SK-N-SH (cell line): Measurements from ENCODE around the gene HYAL2.

Source experiments
- NRF1 ChIP-seq: IDR thresholded peaks from 2 replicates; pipeline ENCODE4 v1.6.1; 2012; ENCODE audit warnings: low read depth, mild to moderate bottlenecking, low read length
- SIN3A ChIP-seq: IDR thresholded peaks from 2 replicates; pipeline ENCODE4 v1.6.1; 2012; ENCODE audit warnings: low read depth, mild to moderate bottlenecking, low read length, moderate library complexity, borderline replicate concordance
- TF ChIP-seq, protein P1 (sequence below): fragments of 200-600 bp; sonication (generic); IDR thresholded peaks from 2 replicates; pipeline ENCODE4 v1.6.1; 2017; ENCODE audit warnings: antibody characterized with exemption, mild to moderate bottlenecking, moderate library complexity

DNA sequence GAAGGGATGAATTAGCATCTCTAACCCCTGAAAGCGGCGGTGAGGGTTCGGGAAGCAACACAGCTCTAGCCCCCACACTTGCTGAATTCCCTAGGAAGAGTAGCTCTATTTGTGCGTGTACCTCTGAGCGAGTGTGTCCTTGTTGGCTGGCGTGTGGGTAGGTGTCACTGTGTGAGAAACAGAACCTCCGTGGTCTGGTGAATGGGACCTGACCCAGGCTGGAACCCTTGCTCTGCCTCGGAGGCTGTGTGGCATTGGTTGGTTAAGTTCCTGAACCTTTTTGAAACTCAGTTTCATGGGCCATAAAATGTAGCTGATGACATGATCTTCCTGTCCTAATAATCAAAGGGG, 37.2 kb upstream of the HYAL2 start:
- no peak for TF ChIP-seq NRF1
- no peak for TF ChIP-seq SIN3A
- TF ChIP-seq, protein P1, sequence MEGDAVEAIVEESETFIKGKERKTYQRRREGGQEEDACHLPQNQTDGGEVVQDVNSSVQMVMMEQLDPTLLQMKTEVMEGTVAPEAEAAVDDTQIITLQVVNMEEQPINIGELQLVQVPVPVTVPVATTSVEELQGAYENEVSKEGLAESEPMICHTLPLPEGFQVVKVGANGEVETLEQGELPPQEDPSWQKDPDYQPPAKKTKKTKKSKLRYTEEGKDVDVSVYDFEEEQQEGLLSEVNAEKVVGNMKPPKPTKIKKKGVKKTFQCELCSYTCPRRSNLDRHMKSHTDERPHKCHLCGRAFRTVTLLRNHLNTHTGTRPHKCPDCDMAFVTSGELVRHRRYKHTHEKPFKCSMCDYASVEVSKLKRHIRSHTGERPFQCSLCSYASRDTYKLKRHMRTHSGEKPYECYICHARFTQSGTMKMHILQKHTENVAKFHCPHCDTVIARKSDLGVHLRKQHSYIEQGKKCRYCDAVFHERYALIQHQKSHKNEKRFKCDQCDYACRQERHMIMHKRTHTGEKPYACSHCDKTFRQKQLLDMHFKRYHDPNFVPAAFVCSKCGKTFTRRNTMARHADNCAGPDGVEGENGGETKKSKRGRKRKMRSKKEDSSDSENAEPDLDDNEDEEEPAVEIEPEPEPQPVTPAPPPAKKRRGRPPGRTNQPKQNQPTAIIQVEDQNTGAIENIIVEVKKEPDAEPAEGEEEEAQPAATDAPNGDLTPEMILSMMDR = no peak
